CD4-positive, alpha-beta T cell (primary cell): ENCODE measurements around the gene ERFE. TPM values are rescaled to one million over a fixed set of nuclear protein-coding genes. Genes with fewer than 3 reads are reported as not detected.
A peak's percentile ranks its signal among the peaks of the same experiment; 100 is the strongest.

Experiments used
- ATAC-seq: fragments of 200-7000 bp; cut with Tn5 transposase; one replicate; pipeline ENCODE4 v1.10.0; 2022; ENCODE audit warnings: mild to moderate bottlenecking; ENCODE audit not compliant: poor library complexity
- CTCF ChIA-PET: fragments of 350-600 bp; sonication (Branson Sonifier 250); formaldehyde crosslinking; loops from one replicate; lab custom pipeline; 2021; ENCODE audit warnings: antibody characterized with exemption, inconsistent platforms; lab: Charles Lee
- POLR2A ChIA-PET: fragments of 350-600 bp; sonication (Branson Sonifier 250); formaldehyde crosslinking; loops from one replicate; lab custom pipeline; 2021; ENCODE audit warnings: antibody characterized with exemption, inconsistent platforms; lab: Charles Lee
- DNase-seq, 14 experiments: peaks; one replicate each; pipeline ENCODE4 v3.0.0-alpha.2; 2013 to 2020; ENCODE audit warnings: mixed read lengths in 2 of 14
- H3K27ac ChIP-seq, 2 donors: one replicate each; pipeline versions ENCODE4 v1.5.1 to v1.7.0; 2013; ENCODE audit warnings: low read length in 2 of 2, low read depth in 1 of 2, mild to moderate bottlenecking in 1 of 2
- H3K27me3 ChIP-seq, 2 experiments: 1 replicate in 1 of 2; 2 replicates in 1 of 2; pipeline versions ENCODE4 v1.6.1 to v1.7.0; 2013; ENCODE audit warnings: low read length in 2 of 2, control low read depth in 1 of 2, mild to moderate bottlenecking in 1 of 2, moderate library complexity in 1 of 2; ENCODE audit not compliant: insufficient read depth in 2 of 2, control insufficient read depth in 1 of 2
- H3K36me3 ChIP-seq: one replicate; pipeline ENCODE4 v1.6.1; 2013; ENCODE audit warnings: low read length, control low read depth; ENCODE audit not compliant: insufficient read depth
- H3K4me1 ChIP-seq: one replicate; pipeline ENCODE4 v1.6.1; 2013; ENCODE audit warnings: low read length, control low read depth; ENCODE audit not compliant: insufficient read depth
- H3K4me3 ChIP-seq: one replicate; pipeline ENCODE4 v1.5.1; 2013; ENCODE audit warnings: mild to moderate bottlenecking, low read length, moderate library complexity
- H3K9me3 ChIP-seq, 2 experiments: 1 replicate in 1 of 2; 2 replicates in 1 of 2; pipeline versions ENCODE4 v1.6.1 to v1.7.0; 2013; ENCODE audit warnings: low read length in 2 of 2, mild to moderate bottlenecking in 2 of 2, control low read depth in 1 of 2, moderate library complexity in 1 of 2; ENCODE audit not compliant: control insufficient read depth in 1 of 2, insufficient read depth in 1 of 2
- H3K27ac Mint-ChIP-seq: one replicate; pipeline ENCODE4 v1.8.0; 2020; ENCODE audit warnings: mixed read lengths
- H3K27me3 Mint-ChIP-seq: one replicate; pipeline ENCODE4 v1.8.0; 2021; ENCODE audit warnings: mixed read lengths
- H3K36me3 Mint-ChIP-seq: one replicate; pipeline ENCODE4 v1.8.0; 2021; ENCODE audit warnings: low read depth, mixed read lengths
- H3K4me1 Mint-ChIP-seq: one replicate; pipeline ENCODE4 v1.8.0; 2021; ENCODE audit warnings: low read depth, mixed read lengths
- H3K4me3 Mint-ChIP-seq: one replicate; pipeline ENCODE4 v1.8.0; 2020; ENCODE audit warnings: mild to moderate bottlenecking, mixed read lengths
- H3K9me3 Mint-ChIP-seq: one replicate; pipeline ENCODE4 v1.8.0; 2020; ENCODE audit warnings: mixed read lengths
- intact Hi-C, 2 experiments: fragments of 100-400 bp; cut with DNase I in 1 of 2; cut with micrococcal nuclease in 1 of 2; formaldehyde crosslinking; loops; one replicate each; pipeline versions ENCODE4 v1.15.1 to v1.9.0; 2023 to 2025; cut with DNase I, micrococcal nuclease
- total RNA-seq, 174 experiments: library from RNA in 2 of 174; stranded (reverse) in 2 of 174; gene quantifications; one replicate each; pipeline ENCODE4 v1.2.3 and lab custom pipeline; 2021 to 2026
- TF ChIP-seq, protein P1 (sequence below): fragments of 200-600 bp; IDR thresholded peaks from one replicate; pipeline ENCODE4 v1.8.0; 2022; ENCODE audit warnings: antibody characterized with exemption, mild to moderate bottlenecking

Gene ERFE
- total RNA-seq, 2 experiments from 2014 or later, result not detected

DNA sequence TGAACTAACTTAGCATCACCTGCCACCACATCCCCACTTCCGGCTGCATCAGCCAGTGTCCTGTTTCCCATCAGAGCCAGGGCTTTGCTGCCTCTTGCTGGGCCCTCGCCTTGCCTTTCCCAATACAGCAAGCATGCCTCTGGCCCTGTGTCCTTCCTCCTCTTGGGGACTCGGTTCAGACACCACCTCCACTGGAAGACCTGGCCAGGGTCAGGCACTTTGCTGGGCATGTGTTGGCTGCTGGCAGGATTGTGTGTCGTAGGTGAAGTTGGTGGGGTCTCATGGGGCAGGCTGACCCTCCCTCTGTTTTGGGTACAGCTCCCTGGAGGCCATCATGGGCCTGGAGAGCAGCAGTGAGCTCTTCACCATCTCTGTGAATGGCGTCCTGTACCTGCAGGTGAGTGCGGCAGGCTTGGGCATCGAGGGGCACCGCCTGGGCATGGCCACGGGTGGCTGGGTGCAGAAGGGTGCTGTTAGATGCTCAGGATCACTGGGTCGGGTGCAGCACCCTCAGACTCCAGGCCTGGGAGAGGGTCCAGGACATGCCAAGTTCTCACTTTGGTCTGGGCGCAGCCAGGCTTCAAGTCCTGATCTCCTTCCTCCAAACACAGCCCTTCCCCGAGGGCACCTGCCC is 6.6 kb downstream of the ERFE start:
- peaks cover 10 to 18% of the 10 kb centered on the region in 2 experiments for H3K27me3 ChIP-seq
- H3K4me1 ChIP-seq, result peaks cover 2% of the 10 kb centered on the region
- no peak overlapping the region for H3K4me3 ChIP-seq
- Mint-ChIP-seq H3K4me1 (peaks cover 6% of the 10 kb centered on the region), H3K4me3 (no peak overlapping the region), H3K9me3 (no peaks in the 10 kb centered on the region), H3K36me3 (peaks cover 27% of the 10 kb centered on the region), H3K27me3 (peaks cover 32% of the 10 kb centered on the region), H3K27ac (no peak overlapping the region)
- peaks cover 0 to 2% of the 10 kb centered on the region in 2 experiments for H3K9me3 ChIP-seq
- CTCF ChIA-PET, result no interaction called here
- DNase-seq (no peak), ATAC-seq (no peak)
- intact Hi-C loops, result no loop called here
- no peak overlapping the region for H3K27ac ChIP-seq
- POLR2A ChIA-PET, result no interaction called here
- H3K36me3 ChIP-seq, result peaks cover 23% of the 10 kb centered on the region
- TF ChIP-seq, protein P1, sequence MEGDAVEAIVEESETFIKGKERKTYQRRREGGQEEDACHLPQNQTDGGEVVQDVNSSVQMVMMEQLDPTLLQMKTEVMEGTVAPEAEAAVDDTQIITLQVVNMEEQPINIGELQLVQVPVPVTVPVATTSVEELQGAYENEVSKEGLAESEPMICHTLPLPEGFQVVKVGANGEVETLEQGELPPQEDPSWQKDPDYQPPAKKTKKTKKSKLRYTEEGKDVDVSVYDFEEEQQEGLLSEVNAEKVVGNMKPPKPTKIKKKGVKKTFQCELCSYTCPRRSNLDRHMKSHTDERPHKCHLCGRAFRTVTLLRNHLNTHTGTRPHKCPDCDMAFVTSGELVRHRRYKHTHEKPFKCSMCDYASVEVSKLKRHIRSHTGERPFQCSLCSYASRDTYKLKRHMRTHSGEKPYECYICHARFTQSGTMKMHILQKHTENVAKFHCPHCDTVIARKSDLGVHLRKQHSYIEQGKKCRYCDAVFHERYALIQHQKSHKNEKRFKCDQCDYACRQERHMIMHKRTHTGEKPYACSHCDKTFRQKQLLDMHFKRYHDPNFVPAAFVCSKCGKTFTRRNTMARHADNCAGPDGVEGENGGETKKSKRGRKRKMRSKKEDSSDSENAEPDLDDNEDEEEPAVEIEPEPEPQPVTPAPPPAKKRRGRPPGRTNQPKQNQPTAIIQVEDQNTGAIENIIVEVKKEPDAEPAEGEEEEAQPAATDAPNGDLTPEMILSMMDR, result no peak

DNA sequence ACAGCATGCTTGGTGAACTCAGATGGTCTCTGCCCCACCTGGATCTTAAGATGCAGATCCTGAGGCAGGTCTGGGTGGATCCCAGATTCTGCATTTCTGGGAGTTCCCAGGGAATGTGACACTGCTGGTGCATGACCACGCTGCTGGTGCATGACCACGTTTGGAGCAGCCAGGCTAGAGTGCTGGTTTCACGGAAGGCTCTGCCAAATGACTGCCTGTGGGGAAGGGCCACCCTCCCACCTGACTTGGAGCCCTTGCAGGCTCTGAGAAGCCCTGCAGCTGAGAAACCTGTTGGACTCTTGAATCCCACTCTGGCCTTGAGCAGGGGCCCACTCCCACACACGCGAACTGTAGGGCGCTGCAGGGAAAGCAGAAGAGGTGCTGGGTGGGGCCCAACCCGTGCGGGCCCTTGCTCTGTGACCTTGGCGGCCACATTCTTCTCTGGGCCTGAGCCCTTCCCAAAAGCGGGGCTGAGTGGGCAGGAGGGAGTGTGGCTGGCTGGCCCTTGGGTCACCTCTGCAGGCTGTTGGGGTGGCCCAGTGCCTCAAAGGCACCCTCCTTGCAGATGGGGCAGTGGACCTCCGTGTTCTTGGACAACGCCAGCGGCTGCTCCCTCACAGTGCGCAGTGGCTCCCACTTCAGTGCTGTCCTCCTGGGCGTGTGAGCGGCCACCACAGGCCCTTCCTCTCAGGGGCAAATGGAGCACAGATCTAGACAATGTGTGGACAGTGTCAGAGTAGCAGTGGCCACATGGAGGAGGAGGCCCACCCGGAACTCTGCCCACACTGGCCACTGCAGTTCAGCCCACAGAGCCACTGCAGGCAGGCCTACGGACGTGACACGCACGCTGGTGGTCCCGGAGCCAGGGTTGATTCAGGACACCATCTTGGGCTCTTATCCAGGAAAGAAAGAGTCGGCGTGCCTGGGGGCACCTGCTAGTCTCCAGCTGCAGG is 7.9 kb downstream of the ERFE start:
- ATAC-seq, result no peak
- H3K27me3 Mint-ChIP-seq, result peaks cover 19% of the 10 kb centered on the region
- POLR2A ChIA-PET, result no interaction called here

DNA sequence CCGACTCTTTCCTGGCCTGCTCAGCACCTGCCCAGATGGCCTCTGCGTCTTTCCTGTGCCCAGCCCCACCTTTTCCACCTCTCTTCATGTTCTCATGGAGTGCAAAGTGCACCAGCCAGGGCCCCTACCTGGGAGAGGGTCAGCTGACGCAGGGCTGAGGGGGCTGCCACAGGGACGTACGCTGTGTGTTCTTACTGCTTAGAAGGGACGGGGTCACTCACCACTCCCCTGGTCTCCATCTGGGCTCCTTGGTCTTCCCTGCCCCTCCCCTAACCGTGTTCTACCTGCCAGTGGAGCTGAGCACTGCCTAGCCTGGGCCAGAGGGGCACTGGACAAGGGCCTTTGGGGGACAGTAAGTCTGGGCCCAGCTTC is 8.6 kb downstream of the ERFE start:
- Mint-ChIP-seq H3K27ac (no peak overlapping the region), H3K9me3 (no peaks in the 10 kb centered on the region), H3K36me3 (peaks cover 44% of the 10 kb centered on the region), H3K4me1 (peaks cover 4% of the 10 kb centered on the region), H3K4me3 (no peak overlapping the region), H3K27me3 (peaks cover 13% of the 10 kb centered on the region)
- peaks cover 0 to 7% of the 10 kb centered on the region in 2 experiments for H3K27me3 ChIP-seq
- H3K4me1 ChIP-seq, result no peaks in the 10 kb centered on the region
- CTCF ChIA-PET, result no interaction called here
- POLR2A ChIA-PET, result no interaction called here
- TF ChIP-seq, protein P1, result no peak
- intact Hi-C loops, result no loop called here
- no peak overlapping the region for H3K4me3 ChIP-seq
- ATAC-seq, result no peak
- no peak for DNase-seq
- H3K27ac ChIP-seq, result no peak overlapping the region
- H3K9me3 ChIP-seq, result no peaks in the 10 kb centered on the region
- H3K36me3 ChIP-seq, result peaks cover 38% of the 10 kb centered on the region

More for the DNA sequence above, 7.9 kb downstream of the ERFE start:
- Mint-ChIP-seq H3K9me3 (no peaks in the 10 kb centered on the region), H3K4me1 (peaks cover 4% of the 10 kb centered on the region), H3K27ac (no peak overlapping the region), H3K4me3 (no peak overlapping the region), H3K36me3 (peaks cover 38% of the 10 kb centered on the region)
- no peaks in the 10 kb centered on the region for H3K4me1 ChIP-seq
- no peak overlapping the region for H3K4me3 ChIP-seq
- CTCF ChIA-PET, result no interaction called here
- intact Hi-C loops, result no loop called here
- no peaks in the 10 kb centered on the region for H3K9me3 ChIP-seq
- peak in 1 of 14 experiments; percentile 29 for DNase-seq
- H3K27ac ChIP-seq, result no peak overlapping the region
- peaks cover 33% of the 10 kb centered on the region for H3K36me3 ChIP-seq
- TF ChIP-seq, protein P1, result no peak
- peaks cover 0 to 10% of the 10 kb centered on the region in 2 experiments for H3K27me3 ChIP-seq
